Prostate gland (tissue), 2 donors: Measurements from ENCODE around the gene TNFAIP2.

Experiments used
- CTCF ChIP-seq, 4 experiments: fragments of 200-600 bp in 2 of 4; fragments of 450-650 bp in 2 of 4; sonication (generic) in 2 of 4; IDR thresholded peaks; 1 replicate in 3 of 4; 2 replicates in 1 of 4; pipeline ENCODE4 v1.5.1; 2016 to 2019; ENCODE audit warnings: antibody characterized with exemption in 4 of 4, mild to moderate bottlenecking in 2 of 4, moderate library complexity in 2 of 4
- POLR2A ChIP-seq: fragments of 450-650 bp; IDR thresholded peaks from one replicate; pipeline ENCODE4 v1.6.1; 2016; ENCODE audit warnings: antibody characterized with exemption, mild to moderate bottlenecking
- POLR2AphosphoS5 ChIP-seq: sonication (generic); formaldehyde crosslinking; IDR thresholded peaks from one replicate; pipeline ENCODE4 v1.6.1; 2017; ENCODE audit warnings: antibody characterized with exemption

DNA sequence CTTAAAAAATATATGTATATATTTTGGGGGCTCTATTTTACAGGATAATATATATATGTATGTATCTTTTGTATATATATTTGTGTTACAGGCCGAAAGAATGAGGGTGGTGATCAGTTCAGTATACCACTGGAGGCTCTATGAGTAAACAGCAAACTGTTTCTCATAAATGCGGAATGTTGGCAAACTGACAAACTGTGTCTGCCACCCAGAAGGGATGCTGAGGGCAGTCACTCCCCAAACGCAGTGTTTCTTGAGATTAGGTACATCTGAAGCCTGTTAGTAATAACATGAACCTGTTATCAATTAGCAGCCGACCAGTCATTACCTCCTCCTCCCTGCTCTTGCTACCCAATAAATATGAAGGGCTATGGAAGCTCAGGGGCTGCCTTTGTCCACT, 20.8 kb downstream of the TNFAIP2 start:
- TF ChIP-seq CTCF (IDR thresholded peaks at IDR 0.05) (no peak), POLR2A (no peak), POLR2AphosphoS5 (no peak)
